Neural cell (in vitro differentiated cells): ENCODE measurements around the gene OSM. TPM values are rescaled to one million over a fixed set of nuclear protein-coding genes. Genes with fewer than 3 reads are reported as not detected.

Source experiments
- H2AFZ ChIP-seq: fragments of 200-600, 300-800 bp; sonication (generic), shearing (Covaris generic); 2 replicates; pipeline ENCODE4 v1.6.0; 2014; ENCODE audit warnings: low read depth, mild to moderate bottlenecking, antibody characterized with exemption, low read length, moderate library complexity
- H3F3A ChIP-seq: fragments of 200-600 bp; shearing (Covaris generic); 2 replicates; pipeline ENCODE4 v1.6.1; 2016; ENCODE audit warnings: mild to moderate bottlenecking, moderate library complexity, mixed read lengths, antibody characterized with exemption, low read length; ENCODE audit not compliant: insufficient read depth, poor library complexity, severe bottlenecking
- H3K27ac ChIP-seq: fragments of 200-600, 300-800 bp; sonication (generic), shearing (Covaris generic); 2 replicates; pipeline ENCODE4 v1.5.1; 2014; ENCODE audit warnings: mild to moderate bottlenecking, low read length, moderate library complexity
- H3K27me3 ChIP-seq: fragments of 300-800, 200-600 bp; sonication (generic), shearing (Covaris generic); 2 replicates; pipeline ENCODE4 v1.6.0; 2014; ENCODE audit warnings: mild to moderate bottlenecking, low read depth, low read length, moderate library complexity; ENCODE audit not compliant: insufficient read depth
- H3K36me3 ChIP-seq: fragments of 300-800, 200-600 bp; sonication (generic), shearing (Covaris generic); 2 replicates; pipeline ENCODE4 v1.5.1; 2014; ENCODE audit warnings: mild to moderate bottlenecking, antibody characterized with exemption, low read length, moderate library complexity; ENCODE audit not compliant: insufficient read depth
- H3K4me2 ChIP-seq: fragments of 300-800, 200-600 bp; sonication (generic), shearing (Covaris generic); 2 replicates; pipeline ENCODE4 v1.6.0; 2014; ENCODE audit warnings: mild to moderate bottlenecking, low read length
- H3K4me3 ChIP-seq: fragments of 300-800, 200-600 bp; sonication (generic), shearing (Covaris generic); 2 replicates; pipeline ENCODE4 v1.5.1; 2014; ENCODE audit warnings: mild to moderate bottlenecking, low read length, moderate library complexity
- H3K79me2 ChIP-seq: fragments of 200-600 bp; shearing (Covaris generic); replicated peaks from 2 replicates; pipeline ENCODE4 v1.6.0; 2014; ENCODE audit warnings: mild to moderate bottlenecking, low read length, moderate library complexity; ENCODE audit not compliant: insufficient read depth
- H3K9ac ChIP-seq: fragments of 300-800, 200-600 bp; sonication (generic), shearing (Covaris generic); 2 replicates; pipeline ENCODE4 v1.6.1; 2016; ENCODE audit warnings: mild to moderate bottlenecking, low read length, mixed read lengths
- H3K9me2 ChIP-seq: fragments of 200-600 bp; shearing (Covaris generic); 2 replicates; pipeline ENCODE4 v1.6.1; 2016; ENCODE audit warnings: mild to moderate bottlenecking, low read length, mixed read lengths; ENCODE audit not compliant: insufficient read depth
- H3K9me3 ChIP-seq: fragments of 200-600, 300-800 bp; sonication (generic), shearing (Covaris generic); 2 replicates; pipeline ENCODE4 v1.6.1; 2016; ENCODE audit warnings: mild to moderate bottlenecking, mixed run types, low read length, moderate library complexity, mixed read lengths
- H4K20me1 ChIP-seq: fragments of 200-600 bp; shearing (Covaris generic); 2 replicates; pipeline ENCODE4 v1.6.1; 2016; ENCODE audit warnings: mild to moderate bottlenecking, mixed run types; ENCODE audit not compliant: insufficient read depth
- EP300 ChIP-seq: fragments of 450-650 bp; conservative IDR thresholded peaks from 2 replicates; pipeline ENCODE4 v1.6.1; 2014; ENCODE audit warnings: antibody characterized with exemption, mild to moderate bottlenecking, moderate library complexity; ENCODE audit not compliant: poor library complexity, severe bottlenecking
- EZH2 ChIP-seq: fragments of 200-600, 300-800 bp; shearing (Covaris generic), sonication (generic); IDR thresholded peaks from 2 replicates; pipeline ENCODE4 v1.6.1; 2014; ENCODE audit warnings: antibody characterized with exemption, low read length, borderline replicate concordance, mild to moderate bottlenecking; ENCODE audit not compliant: insufficient read depth, poor library complexity, severe bottlenecking
- MXI1 ChIP-seq: fragments of 450-650 bp; conservative IDR thresholded peaks from 2 replicates; pipeline ENCODE4 v1.6.1; 2014; ENCODE audit warnings: antibody characterized with exemption, mild to moderate bottlenecking; ENCODE audit not compliant: poor library complexity, severe bottlenecking
- POLR2AphosphoS5 ChIP-seq: IDR thresholded peaks from 2 replicates; pipeline ENCODE4 v1.6.1; 2012
- RAD21 ChIP-seq: fragments of 450-650 bp; conservative IDR thresholded peaks from 2 replicates; pipeline ENCODE4 v1.6.1; 2014; ENCODE audit warnings: antibody characterized with exemption, mild to moderate bottlenecking, moderate library complexity
- SMC3 ChIP-seq: fragments of 450-650 bp; conservative IDR thresholded peaks from 2 replicates; pipeline ENCODE4 v1.6.1; 2014; ENCODE audit warnings: antibody characterized with exemption, mild to moderate bottlenecking, moderate library complexity; ENCODE audit not compliant: poor library complexity
- TAF1 ChIP-seq: IDR thresholded peaks from 2 replicates; pipeline ENCODE4 v1.6.1; 2012; ENCODE audit warnings: low read depth
- polyA plus RNA-seq: library from polyadenylated mRNA; depleted of rRNA; stranded (reverse); fragments of >200 nt; gene quantifications from 2 replicates; pipeline ENCODE4 v1.2.3, GENCODE V29; 2014
- TF ChIP-seq, protein P1 (sequence below): IDR thresholded peaks from 2 replicates; pipeline ENCODE4 v1.6.1; 2012; ENCODE audit warnings: borderline replicate concordance
- TF ChIP-seq, protein P2 (sequence below): fragments of 450-650 bp; IDR thresholded peaks from 2 replicates; pipeline ENCODE4 v1.5.1; 2014; ENCODE audit warnings: antibody characterized with exemption, mild to moderate bottlenecking, moderate library complexity; ENCODE audit not compliant: poor library complexity, severe bottlenecking

OSM gene
- polyA plus RNA-seq, 1 donor from 2014 or later: not detected

DNA sequence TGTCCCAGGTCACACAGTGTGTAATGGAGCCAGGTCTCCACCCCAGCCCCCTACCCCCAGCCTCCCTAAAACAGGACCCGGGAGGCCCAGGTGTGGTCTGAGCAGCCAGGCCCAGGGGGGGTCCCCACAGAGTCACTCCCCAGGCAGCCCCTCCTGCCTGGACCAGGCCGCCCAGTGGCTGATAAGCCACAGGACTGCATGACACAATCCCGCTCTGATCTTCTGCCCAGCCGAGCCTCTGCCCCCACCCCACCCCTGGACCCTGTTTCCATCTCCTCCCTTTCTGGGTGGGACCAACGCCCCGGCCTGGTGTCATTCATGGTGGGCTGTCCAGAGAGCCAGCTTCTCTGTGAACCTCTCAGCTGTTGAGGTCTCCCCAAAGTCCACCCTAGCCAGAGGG lies 12.3 kb downstream of the OSM start:
- Histone ChIP-seq H3K36me3 (no peaks in the 10 kb centered on the region), H3K27ac (no peak overlapping the region), H2AFZ (no peak overlapping the region), H3K4me2 (no peak overlapping the region), H3K27me3 (no peaks in the 10 kb centered on the region), H4K20me1 (no peaks in the 10 kb centered on the region), H3K9me2 (no peaks in the 10 kb centered on the region), H3K79me2 (no peaks in the 10 kb centered on the region), H3K9me3 (no peaks in the 10 kb centered on the region), H3F3A (no peaks in the 10 kb centered on the region), H3K4me3 (no peak overlapping the region), H3K9ac (no peak overlapping the region)
- TF ChIP-seq POLR2AphosphoS5: no peak
- TF ChIP-seq, protein P1, sequence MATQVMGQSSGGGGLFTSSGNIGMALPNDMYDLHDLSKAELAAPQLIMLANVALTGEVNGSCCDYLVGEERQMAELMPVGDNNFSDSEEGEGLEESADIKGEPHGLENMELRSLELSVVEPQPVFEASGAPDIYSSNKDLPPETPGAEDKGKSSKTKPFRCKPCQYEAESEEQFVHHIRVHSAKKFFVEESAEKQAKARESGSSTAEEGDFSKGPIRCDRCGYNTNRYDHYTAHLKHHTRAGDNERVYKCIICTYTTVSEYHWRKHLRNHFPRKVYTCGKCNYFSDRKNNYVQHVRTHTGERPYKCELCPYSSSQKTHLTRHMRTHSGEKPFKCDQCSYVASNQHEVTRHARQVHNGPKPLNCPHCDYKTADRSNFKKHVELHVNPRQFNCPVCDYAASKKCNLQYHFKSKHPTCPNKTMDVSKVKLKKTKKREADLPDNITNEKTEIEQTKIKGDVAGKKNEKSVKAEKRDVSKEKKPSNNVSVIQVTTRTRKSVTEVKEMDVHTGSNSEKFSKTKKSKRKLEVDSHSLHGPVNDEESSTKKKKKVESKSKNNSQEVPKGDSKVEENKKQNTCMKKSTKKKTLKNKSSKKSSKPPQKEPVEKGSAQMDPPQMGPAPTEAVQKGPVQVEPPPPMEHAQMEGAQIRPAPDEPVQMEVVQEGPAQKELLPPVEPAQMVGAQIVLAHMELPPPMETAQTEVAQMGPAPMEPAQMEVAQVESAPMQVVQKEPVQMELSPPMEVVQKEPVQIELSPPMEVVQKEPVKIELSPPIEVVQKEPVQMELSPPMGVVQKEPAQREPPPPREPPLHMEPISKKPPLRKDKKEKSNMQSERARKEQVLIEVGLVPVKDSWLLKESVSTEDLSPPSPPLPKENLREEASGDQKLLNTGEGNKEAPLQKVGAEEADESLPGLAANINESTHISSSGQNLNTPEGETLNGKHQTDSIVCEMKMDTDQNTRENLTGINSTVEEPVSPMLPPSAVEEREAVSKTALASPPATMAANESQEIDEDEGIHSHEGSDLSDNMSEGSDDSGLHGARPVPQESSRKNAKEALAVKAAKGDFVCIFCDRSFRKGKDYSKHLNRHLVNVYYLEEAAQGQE: no peak
- no peak for TF ChIP-seq TAF1
- no peak for TF ChIP-seq MXI1
- TF ChIP-seq SMC3: no peak
- TF ChIP-seq, protein P2, sequence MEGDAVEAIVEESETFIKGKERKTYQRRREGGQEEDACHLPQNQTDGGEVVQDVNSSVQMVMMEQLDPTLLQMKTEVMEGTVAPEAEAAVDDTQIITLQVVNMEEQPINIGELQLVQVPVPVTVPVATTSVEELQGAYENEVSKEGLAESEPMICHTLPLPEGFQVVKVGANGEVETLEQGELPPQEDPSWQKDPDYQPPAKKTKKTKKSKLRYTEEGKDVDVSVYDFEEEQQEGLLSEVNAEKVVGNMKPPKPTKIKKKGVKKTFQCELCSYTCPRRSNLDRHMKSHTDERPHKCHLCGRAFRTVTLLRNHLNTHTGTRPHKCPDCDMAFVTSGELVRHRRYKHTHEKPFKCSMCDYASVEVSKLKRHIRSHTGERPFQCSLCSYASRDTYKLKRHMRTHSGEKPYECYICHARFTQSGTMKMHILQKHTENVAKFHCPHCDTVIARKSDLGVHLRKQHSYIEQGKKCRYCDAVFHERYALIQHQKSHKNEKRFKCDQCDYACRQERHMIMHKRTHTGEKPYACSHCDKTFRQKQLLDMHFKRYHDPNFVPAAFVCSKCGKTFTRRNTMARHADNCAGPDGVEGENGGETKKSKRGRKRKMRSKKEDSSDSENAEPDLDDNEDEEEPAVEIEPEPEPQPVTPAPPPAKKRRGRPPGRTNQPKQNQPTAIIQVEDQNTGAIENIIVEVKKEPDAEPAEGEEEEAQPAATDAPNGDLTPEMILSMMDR: no peak
- no peak for TF ChIP-seq EZH2
- no peak for TF ChIP-seq RAD21
- TF ChIP-seq EP300: no peak

GRCh38 chr22:30253205-30253852 lies 13.3 kb downstream of the OSM start:
- Histone ChIP-seq H4K20me1 (no peaks in the 10 kb centered on the region), H3K9me2 (no peaks in the 10 kb centered on the region), H3K4me2 (no peak overlapping the region), H3K36me3 (no peaks in the 10 kb centered on the region), H3K27me3 (no peaks in the 10 kb centered on the region), H3K27ac (no peak overlapping the region), H3F3A (no peaks in the 10 kb centered on the region), H3K9me3 (no peaks in the 10 kb centered on the region), H3K4me3 (no peak overlapping the region), H3K79me2 (no peaks in the 10 kb centered on the region), H3K9ac (no peak overlapping the region), H2AFZ (no peak overlapping the region)
- no peak for TF ChIP-seq RAD21
- TF ChIP-seq EP300: no peak
- TF ChIP-seq, protein P1: no peak
- no peak for TF ChIP-seq MXI1
- TF ChIP-seq, protein P2: no peak
- no peak for TF ChIP-seq POLR2AphosphoS5
- TF ChIP-seq EZH2: no peak
- no peak for TF ChIP-seq SMC3
- TF ChIP-seq TAF1: no peak
